HG02759 (cell line): Measurements from ENCODE around the gene FBXL4.

Source experiments
- ATAC-seq: cut with Tn5 transposase; IDR thresholded peaks from one replicate; pipeline ENCODE4 v1.9.1; 2021; ENCODE audit warnings: mild to moderate bottlenecking, moderate library complexity; ENCODE audit not compliant: unreplicated experiment

FBXL4 gene

GRCh38 chr6:98947411-98948292 lies at the start of gene FBXL4:
Gene FBXL4 (minus strand): TSS chr6:98947946. CDS start chr6:98926988, 20,958 bp downstream.
- peak; percentile 84 for ATAC-seq

DNA sequence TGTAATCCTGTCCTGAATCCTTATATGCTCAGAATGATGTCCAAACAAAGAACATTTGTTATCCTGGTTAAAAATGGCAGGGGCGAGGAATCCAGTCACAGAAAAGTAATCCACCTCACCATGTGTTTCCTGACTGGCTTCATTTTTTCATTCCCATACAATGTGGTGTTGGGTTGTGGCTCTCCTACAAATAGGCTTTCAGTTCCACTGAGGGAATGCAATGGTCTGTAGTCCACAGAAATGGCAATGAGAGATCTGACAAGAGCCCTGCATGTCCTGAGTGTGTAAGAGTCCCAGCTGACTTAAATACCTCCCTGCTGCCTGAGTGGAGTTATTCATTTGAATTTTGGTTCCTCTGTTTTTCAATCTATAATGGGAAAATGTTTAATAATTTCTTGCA lies 47.4 kb upstream of the FBXL4 start:
- ATAC-seq: no peak

DNA sequence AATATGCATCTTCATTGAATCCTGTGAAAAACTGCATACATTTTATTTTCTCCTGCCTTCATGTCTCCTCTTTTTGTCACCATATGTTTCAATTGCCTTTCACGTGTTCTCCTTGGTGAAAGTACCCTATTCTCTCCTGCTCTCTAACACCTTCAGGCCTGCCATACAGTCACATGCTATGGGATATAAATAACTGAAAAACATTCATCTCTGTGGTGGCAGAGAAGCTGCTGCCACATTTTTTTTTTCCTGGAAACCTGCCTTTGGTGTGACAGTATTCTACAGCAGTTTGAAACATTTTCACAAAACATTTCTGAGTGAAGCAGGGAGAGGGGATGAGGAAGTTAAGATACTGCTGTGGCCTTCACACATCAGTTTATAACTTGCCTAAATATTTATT lies 44.8 kb upstream of the FBXL4 start:
- no peak for ATAC-seq

- ATAC-seq: no peak
Observed at GRCh38 chr6:98986071-98986615, 38.4 kb upstream of the FBXL4 start.

DNA sequence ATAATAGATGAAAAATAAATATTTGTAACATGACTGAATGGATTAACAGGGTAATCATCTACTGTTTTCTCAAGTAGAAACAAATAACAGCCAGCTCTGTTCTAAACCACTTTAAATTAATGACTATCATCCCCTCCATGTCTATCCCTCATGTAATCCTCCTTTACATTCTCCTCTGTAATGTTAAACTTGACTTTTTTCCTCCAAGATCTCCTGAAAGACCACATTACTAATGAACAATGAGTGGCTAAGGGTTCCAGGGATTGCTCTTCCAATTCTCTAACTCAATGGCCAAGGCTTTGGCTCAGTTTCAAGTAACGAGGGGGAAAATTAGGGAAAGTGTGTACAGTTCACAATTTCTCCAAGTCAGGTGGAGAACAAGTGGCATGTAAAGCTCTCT lies 37.6 kb upstream of the FBXL4 start:
- ATAC-seq: no peak

GRCh38 chr6:98984121-98984520 lies 36.4 kb upstream of the FBXL4 start:
- no peak for ATAC-seq

GRCh38 chr6:98981473-98981872 lies 33.7 kb upstream of the FBXL4 start:
- ATAC-seq: no peak

- no peak for ATAC-seq
Observed at GRCh38 chr6:98980819-98981218, 33.1 kb upstream of the FBXL4 start.

GRCh38 chr6:98977671-98978292 lies 30.0 kb upstream of the FBXL4 start:
- no peak for ATAC-seq

DNA sequence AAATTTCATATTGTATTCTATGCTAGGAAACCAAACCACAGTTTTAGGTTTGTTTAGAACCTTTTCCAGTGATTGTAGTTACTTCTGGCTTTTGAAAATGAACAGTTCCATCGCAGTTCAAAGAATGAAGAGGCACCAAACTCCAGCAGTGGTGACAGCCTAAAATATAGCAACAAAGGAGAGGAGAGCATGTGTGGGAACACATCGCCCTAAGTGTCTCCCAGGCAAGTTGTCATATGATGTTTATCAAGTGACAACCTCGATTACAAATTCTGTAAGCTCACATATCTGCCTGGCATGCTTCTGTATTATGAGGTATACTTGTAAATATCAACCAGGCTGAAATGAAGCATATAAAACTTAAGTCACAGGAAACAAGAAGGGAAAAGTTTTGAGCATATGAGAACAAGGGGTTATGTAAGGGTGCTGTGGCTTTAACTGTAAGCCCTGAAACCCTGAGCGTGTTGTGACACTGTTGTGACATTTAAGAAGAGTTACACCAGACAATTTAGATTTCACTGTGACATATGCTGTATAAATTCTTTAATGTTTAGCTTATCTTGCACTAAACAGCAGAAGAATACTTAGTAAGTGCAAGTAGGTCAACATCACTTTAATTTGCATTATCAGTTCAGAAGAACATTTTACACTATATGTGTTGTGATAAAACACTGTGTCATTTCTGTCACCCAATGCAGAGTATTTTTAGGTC lies 29.1 kb upstream of the FBXL4 start:
- no peak for ATAC-seq

DNA sequence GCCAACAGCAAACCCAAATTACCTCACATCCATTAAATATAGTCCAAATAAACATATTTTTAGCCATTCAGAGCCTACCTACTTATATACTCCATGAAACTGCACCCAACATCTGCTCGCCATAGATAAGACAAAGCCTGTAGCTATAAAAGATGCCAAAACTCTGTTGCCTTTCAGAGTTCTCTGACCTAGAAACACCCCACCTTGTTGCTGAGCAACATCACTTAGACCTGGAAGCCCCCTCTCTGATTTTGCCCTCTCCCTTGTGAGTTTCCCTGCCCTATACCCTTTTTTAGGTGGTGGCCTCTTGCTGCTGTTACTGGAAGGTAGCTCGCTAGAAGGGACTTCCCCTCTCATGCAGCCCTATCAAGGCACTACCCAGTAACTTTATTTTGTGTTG lies 27.7 kb upstream of the FBXL4 start:
- ATAC-seq: no peak

DNA sequence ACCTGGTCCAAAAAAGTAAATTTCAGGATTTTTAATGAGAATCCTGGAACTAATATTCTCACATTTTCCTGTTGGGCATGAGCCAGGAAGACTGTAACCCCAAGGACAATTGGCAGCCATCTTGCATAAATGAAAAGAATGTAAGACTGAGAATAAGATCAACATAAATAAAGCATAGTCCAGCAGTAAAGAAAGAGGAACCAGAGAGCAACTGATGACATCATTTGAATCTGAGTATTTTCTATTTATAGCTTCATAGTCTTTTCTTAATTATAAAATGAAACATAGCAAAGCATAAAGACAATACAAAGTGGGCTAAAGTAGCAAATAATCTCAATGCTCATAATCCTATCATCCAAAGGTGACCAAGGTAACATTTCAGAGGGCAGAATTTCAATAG lies 26.6 kb upstream of the FBXL4 start:
- no peak for ATAC-seq

GRCh38 chr6:98973571-98973970 lies 25.8 kb upstream of the FBXL4 start:
- ATAC-seq: no peak

DNA sequence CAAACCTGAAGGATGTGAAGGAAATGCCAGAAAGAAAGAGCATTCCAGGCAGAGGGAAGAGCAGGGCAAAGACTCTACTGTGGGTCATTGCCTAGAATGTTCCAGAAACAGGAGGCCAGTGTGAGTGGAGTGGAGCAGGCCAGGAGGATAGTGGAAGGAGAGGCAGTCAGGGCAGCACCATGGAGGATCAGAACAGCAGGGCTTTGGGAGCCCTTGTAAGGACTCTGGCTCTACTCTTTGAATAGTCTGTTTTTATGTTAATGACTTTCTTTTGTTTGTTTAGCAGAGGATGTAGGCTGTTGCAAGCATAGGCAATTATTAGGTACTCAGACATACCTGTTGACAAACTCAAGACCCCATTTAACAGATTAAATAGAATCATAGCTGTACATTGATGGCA lies 23.6 kb upstream of the FBXL4 start:
- no peak for ATAC-seq

DNA sequence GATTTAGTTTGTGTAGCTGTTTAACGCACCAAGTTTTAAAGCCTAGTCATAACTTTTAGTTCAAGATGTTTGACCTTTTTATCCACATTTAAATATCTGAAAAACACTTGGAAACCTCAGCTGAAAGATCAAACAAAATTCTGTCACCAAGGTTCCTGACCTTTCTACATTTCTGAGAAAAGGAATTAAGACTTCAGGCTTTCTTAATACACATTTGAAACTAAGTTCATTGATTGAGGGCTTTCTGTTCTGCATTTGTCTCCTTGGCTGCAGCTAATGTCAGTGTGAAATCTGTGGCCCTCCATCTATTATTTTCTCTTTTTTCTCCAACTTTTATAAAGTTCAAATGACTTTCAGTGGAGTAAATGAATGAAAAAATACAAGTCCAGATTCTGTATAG lies 22.7 kb upstream of the FBXL4 start:
- no peak for ATAC-seq

GRCh38 chr6:98967616-98968015 lies 19.9 kb upstream of the FBXL4 start:
- ATAC-seq: no peak

GRCh38 chr6:98959631-98960030 lies 11.9 kb upstream of the FBXL4 start:
- no peak for ATAC-seq

DNA sequence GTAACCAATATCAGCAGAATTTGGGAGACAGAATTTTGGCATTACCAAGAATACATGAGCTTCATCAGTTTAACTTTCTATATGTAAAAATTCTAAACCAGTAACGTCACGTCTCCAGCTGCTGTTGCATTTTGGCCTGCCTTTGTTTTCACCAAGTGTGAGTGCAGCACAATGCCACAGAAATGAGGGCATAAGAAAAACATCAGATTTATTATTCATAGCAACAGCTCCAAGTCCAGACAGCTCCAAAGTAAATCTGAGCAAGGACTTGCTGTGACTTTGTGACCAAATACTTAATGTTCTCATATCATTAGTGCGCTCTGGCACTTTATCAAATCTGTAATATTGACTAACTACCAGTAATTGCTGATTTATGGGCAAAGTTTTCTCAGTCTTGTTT lies 11.0 kb upstream of the FBXL4 start:
- no peak for ATAC-seq

GRCh38 chr6:98957450-98957849 lies 9.7 kb upstream of the FBXL4 start:
- ATAC-seq: no peak

DNA sequence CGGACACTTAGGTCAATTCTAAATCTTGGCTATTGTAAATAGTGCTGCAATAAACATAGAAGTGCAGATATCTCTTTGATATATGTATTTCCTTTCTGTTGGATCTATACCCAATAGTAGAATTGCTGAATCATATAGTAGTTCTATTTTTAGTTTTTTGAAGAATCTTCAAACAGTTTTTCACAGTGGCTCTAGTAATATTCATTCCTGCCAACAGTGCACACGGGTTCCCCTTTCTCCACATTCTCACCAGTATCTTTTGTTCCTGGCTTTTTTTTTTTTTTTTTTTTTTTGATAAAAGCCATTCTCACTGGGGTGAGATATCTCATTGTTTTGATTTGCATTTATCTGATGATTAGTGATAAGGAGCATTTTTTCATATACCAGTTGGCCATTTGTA lies 1.8 kb upstream of the FBXL4 start:
- no peak for ATAC-seq

GRCh38 chr6:98946879-98947410 lies 801 bp downstream of the FBXL4 start:
- peak; percentile 25 for ATAC-seq
